Stimulated activated CD4-positive, alpha-beta T cell treated with anti-CD3 and anti-CD28 coated beads, Interleukin-4, amount 100 ng/mL, for 1 hour (primary cell): ENCODE data around the gene KCNAB2.
A peak's percentile ranks its signal among the peaks of the same experiment; 100 is the strongest.
"Not testable (repeated sequence)": the region's sequence is repeated elsewhere in the genome, so short reads cannot be mapped to it uniquely, and the experiment has no call there.

Source experiments
- DNase-seq: peaks from one replicate; pipeline ENCODE4 v3.0.0-alpha.2; 2020

KCNAB2 gene

DNA sequence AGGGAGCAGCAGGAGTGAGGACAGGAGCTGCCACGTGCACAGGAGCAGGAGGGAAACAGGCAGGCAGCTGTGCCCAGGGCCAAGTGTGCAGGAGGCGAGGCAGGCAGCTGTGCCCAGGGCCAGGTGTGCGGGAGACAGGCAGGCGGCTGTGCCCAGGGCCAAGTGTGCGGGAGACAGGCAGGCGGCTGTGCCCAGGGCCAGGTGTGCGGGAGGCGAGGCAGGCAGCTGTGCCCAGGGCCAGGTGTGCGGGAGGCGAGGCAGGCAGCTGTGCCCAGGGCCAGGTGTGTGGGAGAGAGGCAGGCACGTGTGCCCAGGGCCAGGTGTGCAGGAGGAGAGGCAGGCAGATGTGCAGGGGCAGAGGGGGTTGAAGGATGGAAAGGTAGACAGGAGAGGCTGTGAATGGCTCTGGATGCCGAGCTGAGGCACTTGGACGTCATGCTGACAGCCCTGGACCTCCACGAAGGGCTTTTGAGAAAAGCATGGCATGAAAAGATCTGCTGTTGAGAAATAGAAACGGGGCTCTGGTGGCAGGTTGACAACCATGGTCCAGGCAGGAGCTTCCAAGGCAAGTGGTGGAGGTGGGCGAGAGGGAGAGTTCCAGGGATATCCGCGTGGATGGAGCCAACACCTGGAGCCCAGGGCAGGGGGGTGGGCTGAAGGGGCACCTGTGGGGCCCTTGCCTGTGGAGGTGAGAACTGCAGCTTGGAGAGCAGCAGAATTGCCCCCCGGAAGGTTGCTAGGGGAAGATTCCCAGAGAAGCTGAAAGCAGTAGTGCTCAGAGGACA lies 34.3 kb upstream of the KCNAB2 start:
- no peak for DNase-seq

DNA sequence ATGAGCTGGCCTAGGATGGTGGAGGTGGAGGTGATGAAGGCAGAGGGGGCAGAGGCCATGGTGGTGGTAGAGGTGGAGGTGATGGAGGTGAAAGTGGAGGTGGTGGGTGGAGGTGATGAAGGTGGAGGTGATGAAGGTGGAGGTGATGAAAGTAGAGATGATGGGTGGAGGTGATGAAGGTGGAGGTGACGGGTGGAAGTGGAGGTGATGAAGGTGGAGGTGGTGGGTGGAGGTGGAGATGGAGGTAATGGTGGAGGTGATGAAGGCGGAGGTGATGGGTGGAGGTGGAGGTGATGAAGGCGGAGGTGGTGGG lies 33.8 kb upstream of the KCNAB2 start:
- no peak for DNase-seq

DNA sequence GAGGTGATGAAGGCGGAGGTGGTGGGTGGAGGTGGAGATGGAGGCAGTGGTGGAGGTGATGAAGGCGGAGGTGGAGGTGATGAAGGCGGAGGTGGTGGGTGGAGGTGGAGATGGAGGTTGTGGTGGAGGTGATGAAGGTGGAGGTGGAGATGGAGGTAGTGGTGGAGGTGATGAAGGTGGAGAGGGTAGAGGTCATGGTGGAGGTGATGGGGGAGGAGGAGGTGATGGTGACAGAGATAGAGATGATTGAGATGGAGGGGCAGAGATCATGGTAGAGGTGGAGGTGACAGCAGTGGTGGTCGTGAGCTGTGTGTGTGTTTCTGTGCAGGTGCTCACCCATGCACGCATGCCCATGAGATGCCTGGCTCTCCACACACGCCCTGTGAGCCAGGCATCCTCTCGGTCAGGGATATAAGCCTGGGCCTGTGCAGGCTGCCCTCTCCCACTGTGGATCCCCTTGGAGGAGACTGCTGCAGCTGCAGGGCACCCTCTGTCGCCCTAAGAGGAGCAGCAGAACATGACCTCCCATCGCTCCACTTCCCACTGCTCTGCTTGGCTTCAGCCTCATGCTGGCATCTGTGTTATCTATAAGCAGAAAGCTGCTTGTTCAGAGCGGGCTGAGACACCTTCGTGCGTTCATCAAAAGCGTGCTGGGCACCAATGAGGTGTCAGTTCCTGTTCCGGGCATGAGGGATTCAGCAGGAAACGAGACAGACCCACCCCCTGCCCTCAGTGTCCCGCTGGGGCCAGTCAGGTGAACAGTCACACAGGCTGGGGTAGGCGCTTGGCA lies 33.0 kb upstream of the KCNAB2 start:
- DNase-seq: no peak

DNA sequence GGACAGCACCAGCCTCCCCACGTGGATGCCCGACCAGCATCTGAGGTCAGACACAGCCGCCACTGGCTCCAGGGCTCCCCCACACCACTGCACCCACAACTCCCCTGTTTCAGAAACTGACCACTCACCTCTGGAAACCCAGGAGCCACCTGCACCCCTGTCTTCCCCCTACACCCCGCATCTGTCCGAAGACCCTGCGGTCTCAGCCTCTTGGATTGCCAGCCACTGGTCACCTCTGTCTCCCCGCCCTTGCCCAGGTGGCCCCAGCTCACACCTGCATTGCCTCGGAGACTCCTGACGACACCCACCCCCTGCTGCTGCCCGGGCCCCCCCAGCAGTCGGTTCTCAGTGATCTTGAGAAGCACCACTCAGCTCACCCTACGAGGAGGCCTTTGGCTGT lies 32.2 kb upstream of the KCNAB2 start:
- DNase-seq: no peak

- no peak for DNase-seq
Observed at GRCh38 chr1:6014130-6014999, 31.3 kb upstream of the KCNAB2 start.

DNA sequence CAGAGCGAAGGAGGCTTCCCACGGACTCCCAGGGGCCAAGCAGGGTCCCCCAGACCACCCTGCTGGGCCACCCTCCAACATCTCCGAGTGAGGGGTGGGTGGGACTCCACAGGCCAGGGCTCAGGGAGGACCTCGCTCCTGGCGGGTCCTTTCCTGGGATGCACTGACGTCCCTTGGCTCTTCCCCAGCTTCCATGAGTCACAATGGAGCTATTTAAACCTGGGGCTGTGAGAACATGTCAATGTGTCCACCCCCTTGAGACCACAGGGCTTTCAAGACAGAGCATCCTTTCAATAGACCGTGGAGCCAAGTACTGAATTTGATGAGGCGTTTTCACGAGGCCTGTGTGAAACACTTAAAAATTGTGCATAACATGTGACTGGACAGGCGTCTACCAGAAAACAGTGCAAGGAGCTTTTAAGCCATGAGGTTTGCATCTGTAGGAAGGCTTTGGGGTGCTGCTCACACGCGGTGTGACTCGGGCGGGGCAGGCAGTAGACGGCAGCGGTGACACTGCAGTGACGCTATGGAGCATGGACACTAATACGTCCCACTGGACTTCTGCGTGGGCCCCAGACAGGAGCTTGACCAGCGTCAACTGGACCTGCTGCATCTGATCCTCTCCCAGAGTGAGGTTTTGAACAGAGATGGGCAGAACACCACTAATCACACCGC lies 29.4 kb upstream of the KCNAB2 start:
- DNase-seq: no peak

GRCh38 chr1:6017654-6018053 lies 28.0 kb upstream of the KCNAB2 start:
- not testable (repeated sequence) for DNase-seq

GRCh38 chr1:6019166-6019845 lies 26.4 kb upstream of the KCNAB2 start:
- no peak for DNase-seq

GRCh38 chr1:6022193-6022592 lies 23.5 kb upstream of the KCNAB2 start:
- no peak for DNase-seq

DNA sequence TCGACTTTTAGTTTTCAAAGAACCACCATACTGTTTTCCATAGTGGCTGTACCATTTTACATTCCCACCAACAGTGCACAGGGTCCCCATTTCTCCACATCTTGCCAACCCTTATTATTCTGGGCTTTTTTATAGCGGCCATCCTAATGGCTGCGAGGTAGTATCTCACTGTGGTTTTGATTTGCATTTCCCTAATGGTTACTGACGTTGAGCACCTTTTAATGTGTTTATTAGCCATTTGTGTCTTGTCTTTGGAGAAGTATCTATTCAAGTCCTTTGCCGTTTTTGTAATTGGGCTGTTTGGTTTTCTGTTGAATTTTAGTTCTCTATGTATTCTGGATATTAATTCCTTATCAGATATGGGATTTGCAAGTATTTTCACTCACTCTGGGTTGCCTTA lies 22.3 kb upstream of the KCNAB2 start:
- no peak for DNase-seq

- no peak for DNase-seq
Observed at GRCh38 chr1:6024376-6024775, 21.3 kb upstream of the KCNAB2 start.

- DNase-seq: peak; percentile 29
Observed at GRCh38 chr1:6025269-6026094, 20.2 kb upstream of the KCNAB2 start.

DNA sequence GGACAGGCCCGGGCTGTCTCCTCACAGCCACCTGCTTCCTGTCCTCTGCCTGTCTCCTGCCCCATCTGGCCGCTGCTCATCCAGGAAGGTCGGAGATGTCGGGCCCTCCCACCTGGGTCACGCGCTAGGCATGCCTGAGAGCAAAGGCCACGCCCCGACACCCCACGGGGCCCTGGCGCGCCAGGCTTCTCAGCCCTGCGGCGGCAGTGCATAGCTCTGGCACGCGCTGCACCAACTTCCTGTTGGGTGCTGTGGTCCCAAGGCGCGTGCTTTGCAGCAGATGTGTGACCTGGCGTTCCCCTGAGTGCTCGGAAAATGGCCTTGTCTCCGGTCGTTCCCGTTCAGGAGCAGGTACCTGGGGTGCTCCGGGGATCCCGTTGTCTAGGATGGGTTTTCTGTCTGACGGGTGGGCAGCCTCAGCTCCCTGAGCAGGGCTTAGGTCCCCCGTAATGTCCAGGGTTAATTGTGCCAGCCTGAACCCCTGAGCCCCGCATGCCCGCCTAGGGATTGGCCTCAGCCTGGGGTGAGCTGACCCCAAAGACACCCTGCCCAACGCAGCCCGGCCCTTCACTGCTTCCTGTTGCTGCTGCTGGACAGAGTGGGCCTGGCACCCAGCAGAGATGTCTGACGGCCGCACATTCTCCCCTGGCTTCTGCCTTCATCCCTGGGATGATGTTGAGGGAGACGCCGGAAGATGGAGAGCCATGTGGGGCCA lies 19.4 kb upstream of the KCNAB2 start:
- DNase-seq: peak; percentile 94

- DNase-seq: no peak
Observed at GRCh38 chr1:6027591-6027990, 18.1 kb upstream of the KCNAB2 start.

DNA sequence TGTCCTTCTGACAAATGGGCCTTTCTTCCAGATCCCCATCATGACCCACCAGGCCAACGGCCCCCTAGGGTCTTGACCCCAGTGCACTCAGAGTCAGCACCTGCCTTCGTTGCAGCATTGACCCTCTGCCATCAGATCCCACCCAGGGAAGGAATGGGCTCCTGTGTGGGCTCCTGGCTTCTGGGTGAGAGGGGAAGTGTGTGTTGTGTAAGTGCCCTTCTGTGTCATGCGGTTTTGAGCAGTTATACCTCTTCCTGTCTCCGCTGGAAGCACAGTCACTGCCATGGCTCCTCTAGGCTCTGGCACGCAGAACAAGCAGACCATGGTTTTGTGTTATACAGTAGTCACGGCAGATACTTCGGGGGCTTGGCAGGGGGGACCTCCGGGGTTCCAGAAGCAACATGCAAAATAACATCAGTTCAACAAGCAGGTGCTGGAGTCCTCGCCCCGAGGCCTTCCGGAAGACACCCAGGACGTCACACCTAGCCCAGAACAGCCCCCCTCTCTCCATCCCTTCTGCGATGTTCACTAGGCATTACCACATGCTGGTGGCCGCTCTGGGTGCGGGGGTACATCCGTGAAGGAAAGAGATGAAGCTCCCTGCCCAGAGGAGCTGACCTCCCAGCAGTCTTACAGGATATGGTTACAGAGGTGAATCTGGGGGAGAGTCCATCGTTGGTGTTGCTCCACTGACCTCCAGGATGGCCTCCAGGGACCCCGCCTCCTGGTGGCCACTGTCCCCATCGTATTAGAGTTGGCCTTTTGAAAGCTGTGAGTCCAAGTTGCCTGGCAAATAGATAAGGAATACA lies 17.4 kb upstream of the KCNAB2 start:
- peak; percentile 50 for DNase-seq

DNA sequence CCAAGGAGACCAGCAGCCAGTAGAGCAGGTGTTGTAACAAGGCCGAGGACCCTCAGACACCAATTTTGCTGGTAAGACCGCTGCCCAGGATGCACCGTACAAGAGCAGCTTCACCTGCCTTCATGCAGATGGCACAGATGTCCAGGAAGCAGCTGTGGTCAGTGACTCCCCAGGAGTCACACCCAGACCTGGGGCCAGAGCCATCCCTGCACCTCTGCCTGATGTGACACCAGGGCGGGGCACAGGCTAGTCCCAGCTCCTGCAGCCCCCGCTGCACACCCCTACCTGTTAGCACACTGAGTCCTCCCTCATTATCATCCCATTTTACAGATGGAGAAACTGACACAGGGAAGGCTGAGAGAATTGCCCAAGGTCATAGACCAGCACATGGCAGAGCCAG lies 16.3 kb upstream of the KCNAB2 start:
- no peak for DNase-seq

DNA sequence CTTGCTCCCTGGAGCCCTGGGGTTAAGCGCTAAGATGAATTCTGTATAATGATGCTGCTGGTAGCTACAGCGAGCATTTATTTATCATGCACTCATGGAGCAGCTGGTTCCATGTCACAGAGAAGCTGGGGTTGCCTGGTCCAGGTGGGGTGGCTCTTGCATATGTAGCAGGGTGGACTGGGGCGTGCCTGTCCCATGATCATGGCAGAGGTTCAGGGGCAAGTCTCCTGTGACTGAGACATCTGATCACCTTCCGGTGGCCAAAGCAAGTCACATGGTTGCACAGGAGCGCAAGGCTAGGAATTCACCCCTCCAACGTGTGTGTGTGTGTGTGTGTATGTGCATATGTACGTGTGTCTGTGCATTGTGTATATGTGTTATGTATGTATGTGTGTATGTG lies 15.6 kb upstream of the KCNAB2 start:
- DNase-seq: no peak

- DNase-seq: no peak
Observed at GRCh38 chr1:6030547-6031261, 15.0 kb upstream of the KCNAB2 start.

- no peak for DNase-seq
Observed at GRCh38 chr1:6033124-6033523, 12.6 kb upstream of the KCNAB2 start.
